HepG2 (cell line): ENCODE data around the gene CADPS2. TPM values are rescaled to one million over a fixed set of nuclear protein-coding genes. Genes with fewer than 3 reads are reported as not detected.

Experiments used
- E2F5 ChIP-seq: sonication (generic); formaldehyde crosslinking; conservative IDR thresholded peaks from 2 replicates; pipeline ENCODE4 v1.4.0; 2020; ENCODE audit warnings: missing genetic modification reagents
- MAF1 ChIP-seq: sonication (generic); formaldehyde crosslinking; IDR thresholded peaks from 2 replicates; pipeline ENCODE4 v1.5.0; 2020; ENCODE audit warnings: missing genetic modification reagents, borderline replicate concordance
- MTA1 ChIP-seq: sonication (generic); formaldehyde crosslinking; IDR thresholded peaks from 2 replicates; pipeline ENCODE4 v1.4.0; 2020; ENCODE audit warnings: missing genetic modification reagents, mild to moderate bottlenecking, borderline replicate concordance
- ONECUT2 ChIP-seq: sonication (generic); formaldehyde crosslinking; IDR thresholded peaks from 2 replicates; pipeline ENCODE4 v1.4.0; 2020; ENCODE audit warnings: missing genetic modification reagents
- PCBP1 ChIP-seq: fragments of 200-400 bp; formaldehyde crosslinking; IDR thresholded peaks from 2 replicates; pipeline ENCODE4 v1.6.1; 2017; ENCODE audit warnings: mild to moderate bottlenecking, low read depth, low read length, borderline replicate concordance
- RBAK ChIP-seq: sonication (generic); formaldehyde crosslinking; IDR thresholded peaks from 2 replicates; pipeline ENCODE4 v1.5.1; 2020; ENCODE audit warnings: mild to moderate bottlenecking, missing genetic modification reagents
- TARDBP ChIP-seq: sonication (generic); formaldehyde crosslinking; IDR thresholded peaks from 2 replicates; pipeline ENCODE4 v1.8.0; 2022; ENCODE audit warnings: mild to moderate bottlenecking, missing genetic modification reagents
- TBL1XR1 ChIP-seq: fragments of 150-350 bp; IDR thresholded peaks from 2 replicates; pipeline ENCODE4 v1.6.1; 2014; ENCODE audit warnings: borderline replicate concordance, low read length; ENCODE audit not compliant: partially characterized antibody
- TEF ChIP-seq: sonication (generic); formaldehyde crosslinking; IDR thresholded peaks from 2 replicates; pipeline ENCODE4 v1.5.0; 2020; ENCODE audit warnings: missing genetic modification reagents
- ZKSCAN1 ChIP-seq: fragments of 150-350 bp; IDR thresholded peaks from 2 replicates; pipeline ENCODE4 v1.6.1; 2014; ENCODE audit warnings: low read length
- ZNF180 ChIP-seq: sonication (generic); formaldehyde crosslinking; IDR thresholded peaks from 2 replicates; pipeline ENCODE4 v1.4.0; 2020; ENCODE audit warnings: low read depth, missing genetic modification reagents, borderline replicate concordance
- ZNF577 ChIP-seq: sonication (generic); formaldehyde crosslinking; IDR thresholded peaks from 2 replicates; pipeline ENCODE4 v1.4.0; 2020; ENCODE audit warnings: mild to moderate bottlenecking, low read depth, missing genetic modification reagents, borderline replicate concordance
- ZNF616 ChIP-seq: sonication (generic); formaldehyde crosslinking; IDR thresholded peaks from 2 replicates; pipeline ENCODE4 v1.5.0; 2020; ENCODE audit warnings: low read depth, mild to moderate bottlenecking, missing genetic modification reagents
- ZNF780A ChIP-seq: sonication (generic); formaldehyde crosslinking; IDR thresholded peaks from 2 replicates; pipeline ENCODE4 v1.8.0; 2022; ENCODE audit warnings: mild to moderate bottlenecking, missing genetic modification reagents, moderate library complexity
- ZSCAN20 ChIP-seq: sonication (generic); formaldehyde crosslinking; IDR thresholded peaks from 2 replicates; pipeline ENCODE4 v1.4.0; 2020; ENCODE audit warnings: missing genetic modification reagents, mild to moderate bottlenecking, borderline replicate concordance
- ZSCAN30 ChIP-seq: sonication (generic); formaldehyde crosslinking; IDR thresholded peaks from 2 replicates; pipeline ENCODE4 v1.5.0; 2020; ENCODE audit warnings: mild to moderate bottlenecking, missing genetic modification reagents
- polyA plus RNA-seq, 8 experiments: library from polyadenylated mRNA; depleted of rRNA in 3 of 8; stranded (reverse) in 7 of 8; unstranded in 1 of 8; fragments of >200 nt; fragmentation: Illumina TruSeq in 4 of 8; extraction: Trizol in 4 of 8; gene quantifications; 2 replicates each; pipeline versions ENCODE4 v1.2.1 to v1.2.3, GENCODE V29; 2011 to 2016; ENCODE audit warnings: low read depth in 4 of 8, missing spikeins in 1 of 8, mixed read lengths in 1 of 8; ENCODE audit not compliant: insufficient read depth in 1 of 8
- total RNA-seq, 5 experiments: library from RNA; depleted of rRNA; stranded (reverse); fragments of >200 nt; fragmentation: Illumina TruSeq; extraction: Trizol; gene quantifications; 2 replicates each; pipeline ENCODE4 v1.2.3, GENCODE V29; 2016; ENCODE audit warnings: low read depth in 1 of 5
- TF ChIP-seq, protein P1 (sequence below): sonication (generic); formaldehyde crosslinking; IDR thresholded peaks from 2 replicates; pipeline ENCODE4 v1.8.1; 2022; ENCODE audit warnings: low read depth, mild to moderate bottlenecking, missing genetic modification reagents
- TF ChIP-seq, protein P2 (sequence below), 2 experiments: sonication (generic) in 1 of 2; formaldehyde crosslinking in 1 of 2; IDR thresholded peaks; 2 replicates each; pipeline versions ENCODE4 v1.6.1 to v1.9.0; 2014 to 2022; ENCODE audit warnings: antibody characterized with exemption in 1 of 2, borderline replicate concordance in 1 of 2, inconsistent platforms in 1 of 2, low read depth in 1 of 2, missing genetic modification reagents in 1 of 2

CADPS2 gene
- total and polyA plus RNA-seq, 2 of the 13 experiments (the other 11 are each of a cell fraction or from before 2014, with no cell fraction given), result 17.6 to 43.8 TPM

DNA sequence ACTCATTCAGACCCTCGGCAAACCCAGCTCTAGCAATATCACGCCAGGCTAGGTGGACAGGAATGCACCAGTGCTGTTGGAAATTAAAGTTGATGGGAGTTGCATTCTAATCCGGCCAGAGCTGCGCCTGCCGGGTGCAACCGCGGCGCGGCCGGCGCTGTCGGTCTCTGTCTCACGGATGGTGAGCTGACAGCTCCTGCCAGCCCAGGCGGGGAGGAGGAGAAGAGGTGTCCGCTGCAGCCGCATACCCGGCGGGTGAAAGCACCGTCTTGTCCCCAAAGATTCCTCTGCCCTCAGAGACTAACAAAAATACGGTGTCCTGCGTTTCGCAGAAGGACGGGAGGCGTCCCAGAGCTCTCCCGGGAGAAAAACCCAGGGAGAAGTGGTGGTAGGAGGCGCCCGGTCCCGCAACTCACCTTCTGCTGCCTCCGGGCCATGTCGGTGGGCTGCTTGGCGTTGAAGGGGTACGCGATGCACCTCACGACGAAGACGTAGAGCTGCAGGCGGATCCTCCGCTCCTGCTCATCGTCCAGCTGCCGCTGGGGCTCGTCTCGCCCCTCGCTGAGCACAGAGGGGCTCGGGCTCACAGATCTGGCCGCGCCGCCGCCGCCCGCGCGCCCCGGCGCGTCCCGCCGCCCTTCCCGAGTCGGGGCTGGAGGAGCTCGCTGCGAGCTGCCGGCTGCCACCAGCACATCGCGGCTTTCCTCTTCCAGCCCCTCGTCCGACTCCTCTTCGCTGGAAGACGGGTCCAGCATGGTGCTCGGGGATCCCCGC is 490 bp downstream of the CADPS2 start (continued):
- TF ChIP-seq, protein P1, sequence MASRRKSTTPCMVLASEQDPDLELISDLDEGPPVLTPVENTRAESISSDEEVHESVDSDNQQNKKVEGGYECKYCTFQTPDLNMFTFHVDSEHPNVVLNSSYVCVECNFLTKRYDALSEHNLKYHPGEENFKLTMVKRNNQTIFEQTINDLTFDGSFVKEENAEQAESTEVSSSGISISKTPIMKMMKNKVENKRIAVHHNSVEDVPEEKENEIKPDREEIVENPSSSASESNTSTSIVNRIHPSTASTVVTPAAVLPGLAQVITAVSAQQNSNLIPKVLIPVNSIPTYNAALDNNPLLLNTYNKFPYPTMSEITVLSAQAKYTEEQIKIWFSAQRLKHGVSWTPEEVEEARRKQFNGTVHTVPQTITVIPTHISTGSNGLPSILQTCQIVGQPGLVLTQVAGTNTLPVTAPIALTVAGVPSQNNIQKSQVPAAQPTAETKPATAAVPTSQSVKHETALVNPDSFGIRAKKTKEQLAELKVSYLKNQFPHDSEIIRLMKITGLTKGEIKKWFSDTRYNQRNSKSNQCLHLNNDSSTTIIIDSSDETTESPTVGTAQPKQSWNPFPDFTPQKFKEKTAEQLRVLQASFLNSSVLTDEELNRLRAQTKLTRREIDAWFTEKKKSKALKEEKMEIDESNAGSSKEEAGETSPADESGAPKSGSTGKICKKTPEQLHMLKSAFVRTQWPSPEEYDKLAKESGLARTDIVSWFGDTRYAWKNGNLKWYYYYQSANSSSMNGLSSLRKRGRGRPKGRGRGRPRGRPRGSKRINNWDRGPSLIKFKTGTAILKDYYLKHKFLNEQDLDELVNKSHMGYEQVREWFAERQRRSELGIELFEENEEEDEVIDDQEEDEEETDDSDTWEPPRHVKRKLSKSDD (CRISPR knock-in tag), result no peak
- TF ChIP-seq, protein P2, sequence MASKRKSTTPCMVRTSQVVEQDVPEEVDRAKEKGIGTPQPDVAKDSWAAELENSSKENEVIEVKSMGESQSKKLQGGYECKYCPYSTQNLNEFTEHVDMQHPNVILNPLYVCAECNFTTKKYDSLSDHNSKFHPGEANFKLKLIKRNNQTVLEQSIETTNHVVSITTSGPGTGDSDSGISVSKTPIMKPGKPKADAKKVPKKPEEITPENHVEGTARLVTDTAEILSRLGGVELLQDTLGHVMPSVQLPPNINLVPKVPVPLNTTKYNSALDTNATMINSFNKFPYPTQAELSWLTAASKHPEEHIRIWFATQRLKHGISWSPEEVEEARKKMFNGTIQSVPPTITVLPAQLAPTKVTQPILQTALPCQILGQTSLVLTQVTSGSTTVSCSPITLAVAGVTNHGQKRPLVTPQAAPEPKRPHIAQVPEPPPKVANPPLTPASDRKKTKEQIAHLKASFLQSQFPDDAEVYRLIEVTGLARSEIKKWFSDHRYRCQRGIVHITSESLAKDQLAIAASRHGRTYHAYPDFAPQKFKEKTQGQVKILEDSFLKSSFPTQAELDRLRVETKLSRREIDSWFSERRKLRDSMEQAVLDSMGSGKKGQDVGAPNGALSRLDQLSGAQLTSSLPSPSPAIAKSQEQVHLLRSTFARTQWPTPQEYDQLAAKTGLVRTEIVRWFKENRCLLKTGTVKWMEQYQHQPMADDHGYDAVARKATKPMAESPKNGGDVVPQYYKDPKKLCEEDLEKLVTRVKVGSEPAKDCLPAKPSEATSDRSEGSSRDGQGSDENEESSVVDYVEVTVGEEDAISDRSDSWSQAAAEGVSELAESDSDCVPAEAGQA (IDR thresholded peaks at IDR 0.05; ENCODE audit: low read depth), result no peak
- TF ChIP-seq, protein P2 (CRISPR knock-in tag; IDR thresholded peaks at IDR 0.05; ENCODE audit: borderline replicate concordance), result no peak
- no peak for TF ChIP-seq ZSCAN30 (CRISPR knock-in tag)
- TF ChIP-seq MTA1 (CRISPR knock-in tag), result no peak; the same call in 1 of the 2 replicates
- TF ChIP-seq RBAK (CRISPR knock-in tag), result no peak
- no peak for TF ChIP-seq MAF1 (CRISPR knock-in tag)
- no peak for TF ChIP-seq ZNF616 (CRISPR knock-in tag)
- no peak for TF ChIP-seq ZSCAN20 (CRISPR knock-in tag)
- TF ChIP-seq ZNF780A, result no peak
- TF ChIP-seq E2F5, result no peak
- 0 out of 2 replicates have a peak, but pooled peaks have one; percentile 54 for TF ChIP-seq ZNF180
- TF ChIP-seq PCBP1, result no peak
- no peak for TF ChIP-seq TBL1XR1
- no peak for TF ChIP-seq ONECUT2 (CRISPR knock-in tag)
- peak; percentile 2; the same call in 1 of the 2 replicates for TF ChIP-seq TARDBP
- no peak for TF ChIP-seq TEF (CRISPR knock-in tag)
- no peak for TF ChIP-seq ZNF577 (CRISPR knock-in tag)
- TF ChIP-seq ZKSCAN1, result no peak
